ENCODE measurements around the gene SYCE3.

Gene SYCE3

DNA sequence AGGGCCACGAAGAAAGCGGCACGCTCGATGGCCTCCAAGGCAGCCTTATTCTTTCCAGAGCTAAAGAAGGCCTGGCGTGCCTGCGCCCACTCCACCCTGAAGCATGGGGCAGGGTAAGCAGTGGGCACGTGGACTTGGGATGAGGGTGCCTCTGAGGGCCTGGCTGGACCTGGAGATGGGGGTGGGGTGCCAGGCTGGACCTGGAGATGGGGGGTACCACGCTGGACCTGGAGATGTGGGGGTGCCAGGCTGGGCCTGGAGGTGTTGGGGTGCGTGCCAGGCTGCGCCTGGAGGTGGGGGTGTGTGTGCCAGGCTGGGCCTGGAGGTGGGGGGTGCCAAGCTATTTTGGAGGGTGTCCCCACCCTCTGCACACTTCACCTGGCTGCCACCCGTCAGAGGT is 10.2 kb upstream of the SYCE3 start:
- TF ChIP-seq, protein P1, sequence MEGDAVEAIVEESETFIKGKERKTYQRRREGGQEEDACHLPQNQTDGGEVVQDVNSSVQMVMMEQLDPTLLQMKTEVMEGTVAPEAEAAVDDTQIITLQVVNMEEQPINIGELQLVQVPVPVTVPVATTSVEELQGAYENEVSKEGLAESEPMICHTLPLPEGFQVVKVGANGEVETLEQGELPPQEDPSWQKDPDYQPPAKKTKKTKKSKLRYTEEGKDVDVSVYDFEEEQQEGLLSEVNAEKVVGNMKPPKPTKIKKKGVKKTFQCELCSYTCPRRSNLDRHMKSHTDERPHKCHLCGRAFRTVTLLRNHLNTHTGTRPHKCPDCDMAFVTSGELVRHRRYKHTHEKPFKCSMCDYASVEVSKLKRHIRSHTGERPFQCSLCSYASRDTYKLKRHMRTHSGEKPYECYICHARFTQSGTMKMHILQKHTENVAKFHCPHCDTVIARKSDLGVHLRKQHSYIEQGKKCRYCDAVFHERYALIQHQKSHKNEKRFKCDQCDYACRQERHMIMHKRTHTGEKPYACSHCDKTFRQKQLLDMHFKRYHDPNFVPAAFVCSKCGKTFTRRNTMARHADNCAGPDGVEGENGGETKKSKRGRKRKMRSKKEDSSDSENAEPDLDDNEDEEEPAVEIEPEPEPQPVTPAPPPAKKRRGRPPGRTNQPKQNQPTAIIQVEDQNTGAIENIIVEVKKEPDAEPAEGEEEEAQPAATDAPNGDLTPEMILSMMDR (IDR thresholded peaks at IDR 0.05; ENCODE audit: insufficient read depth, low read length, poor library complexity, severe bottlenecking) = no peak
- TF ChIP-seq EZH2phosphoT487 (conservative IDR thresholded peaks at IDR 0.05; ENCODE audit: low read length) = no peak
- no peaks in the 10 kb centered on the region for H3F3A ChIP-seq (ENCODE audit: insufficient read depth)
- H3K9me2 ChIP-seq (replicated peaks; ENCODE audit: insufficient read depth, low read length) = no peaks in the 10 kb centered on the region
- no peak overlapping the region for H2AFZ ChIP-seq (ENCODE audit: low read depth, low read length, severe bottlenecking)
- 0 out of 2 replicates have a peak, but pooled peaks cover 4% of the 10 kb centered on the region for H3K36me3 ChIP-seq (ENCODE audit: low read length)
- H4K20me1 ChIP-seq (ENCODE audit: low read depth, low read length) = no peaks in the 10 kb centered on the region
- H3K27me3 ChIP-seq (ENCODE audit: low read length) = no peaks in the 10 kb centered on the region
- H3K4me3 ChIP-seq (ENCODE audit: insufficient read depth, low read length, poor library complexity, severe bottlenecking) = no peak overlapping the region
- H3K27ac ChIP-seq (ENCODE audit: low read depth, low read length) = no peak overlapping the region
- H3K79me2 ChIP-seq (ENCODE audit: insufficient read depth, low read length) = no peaks in the 10 kb centered on the region
- H3K9me3 ChIP-seq (ENCODE audit: insufficient read depth, low read length) = no peaks in the 10 kb centered on the region
- H3K9ac ChIP-seq (ENCODE audit: low read length) = no peak overlapping the region
- no peak overlapping the region for H3K4me2 ChIP-seq (ENCODE audit: low read depth, low read length, poor library complexity, severe bottlenecking)

DNA sequence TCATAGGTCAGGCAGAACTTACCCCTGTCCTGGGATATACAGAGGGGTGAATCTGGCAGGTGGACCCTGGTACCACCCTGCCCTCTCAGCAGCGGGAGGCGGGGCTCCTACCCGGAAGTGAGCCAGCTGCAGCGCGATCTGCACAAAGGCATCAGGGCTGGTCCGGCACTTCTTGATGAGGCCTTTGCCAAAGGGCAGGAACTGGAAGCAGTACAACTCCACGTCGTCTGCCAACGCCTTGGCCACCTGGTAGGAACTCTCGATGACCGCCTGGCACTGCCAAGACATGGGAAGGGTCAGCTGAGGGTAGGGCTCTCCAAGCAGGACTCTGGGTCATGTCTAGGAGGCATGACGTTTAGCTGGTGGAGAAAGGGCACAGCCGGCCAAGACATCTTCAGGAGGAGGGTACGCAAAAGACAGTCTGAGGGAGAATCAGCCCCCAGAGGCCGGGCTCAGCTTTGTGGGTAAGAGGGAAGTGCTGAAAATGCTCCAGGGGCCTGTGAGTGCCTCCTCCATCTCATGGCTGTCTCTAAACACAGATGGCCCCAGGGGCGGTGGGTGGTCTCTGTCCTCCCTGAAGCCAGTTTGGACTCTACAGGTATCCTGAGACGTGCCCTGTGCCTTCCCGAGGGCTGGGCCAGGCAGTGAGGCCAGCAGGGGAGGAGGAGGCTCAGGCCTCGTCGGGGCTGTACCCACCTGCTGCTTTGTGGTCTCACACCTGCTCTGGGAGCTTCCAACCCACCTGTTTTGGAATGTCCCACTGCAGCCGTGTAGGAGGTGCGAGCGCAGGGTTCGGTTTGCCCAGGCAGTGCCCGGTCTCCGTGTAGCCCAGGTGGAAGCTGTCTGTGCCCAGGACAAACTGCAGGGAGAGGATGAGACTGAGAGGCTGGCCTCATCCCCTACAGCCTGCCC is 8.8 kb upstream of the SYCE3 start:
- Histone ChIP-seq H2AFZ (ENCODE audit: low read depth, low read length, severe bottlenecking) (no peak overlapping the region), H3K27me3 (ENCODE audit: low read length) (no peaks in the 10 kb centered on the region), H3F3A (ENCODE audit: insufficient read depth) (no peaks in the 10 kb centered on the region; the same call in 1 of the 2 replicates), H3K4me2 (ENCODE audit: low read depth, low read length, poor library complexity, severe bottlenecking) (no peak overlapping the region), H3K4me3 (ENCODE audit: insufficient read depth, low read length, poor library complexity, severe bottlenecking) (no peak overlapping the region), H3K27ac (ENCODE audit: low read depth, low read length) (no peak overlapping the region), H3K36me3 (ENCODE audit: low read length) (peaks cover 4% of the 10 kb centered on the region; the same call in 1 of the 2 replicates), H3K9me2 (replicated peaks; ENCODE audit: insufficient read depth, low read length) (no peaks in the 10 kb centered on the region), H4K20me1 (ENCODE audit: low read depth, low read length) (no peaks in the 10 kb centered on the region), H3K79me2 (ENCODE audit: insufficient read depth, low read length) (no peaks in the 10 kb centered on the region), H3K9me3 (ENCODE audit: insufficient read depth, low read length) (no peaks in the 10 kb centered on the region), H3K9ac (ENCODE audit: low read length) (no peak overlapping the region)
- TF ChIP-seq, protein P1 (IDR thresholded peaks at IDR 0.05; ENCODE audit: insufficient read depth, low read length, poor library complexity, severe bottlenecking) = no peak
- TF ChIP-seq EZH2phosphoT487 (conservative IDR thresholded peaks at IDR 0.05; ENCODE audit: low read length) = no peak

DNA sequence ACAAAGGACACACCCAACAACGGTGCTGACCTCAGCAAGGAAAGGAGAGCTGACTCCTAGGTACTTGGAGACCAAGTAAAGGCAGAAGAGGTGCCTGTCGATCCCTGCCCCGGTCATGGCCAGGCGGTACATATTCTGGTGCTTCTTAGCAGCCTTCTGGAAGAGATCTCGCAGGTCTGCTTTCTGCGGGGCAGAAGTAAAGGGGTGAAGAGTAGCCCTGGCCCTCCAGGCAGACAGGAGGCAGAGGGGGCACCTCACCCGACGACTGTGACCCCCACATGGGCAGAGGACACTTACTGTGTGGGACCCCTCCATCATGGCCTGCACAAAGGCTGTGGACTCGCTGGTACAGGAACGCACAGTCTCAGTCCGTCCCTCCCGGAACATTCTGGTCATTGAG is 8.1 kb upstream of the SYCE3 start:
- Histone ChIP-seq H4K20me1 (ENCODE audit: low read depth, low read length) (no peaks in the 10 kb centered on the region), H3K79me2 (ENCODE audit: insufficient read depth, low read length) (no peaks in the 10 kb centered on the region), H2AFZ (ENCODE audit: low read depth, low read length, severe bottlenecking) (no peak overlapping the region), H3K36me3 (ENCODE audit: low read length) (peaks cover 4% of the 10 kb centered on the region; the same call in 1 of the 2 replicates), H3K27me3 (ENCODE audit: low read length) (no peaks in the 10 kb centered on the region), H3K9me2 (replicated peaks; ENCODE audit: insufficient read depth, low read length) (no peaks in the 10 kb centered on the region), H3K9me3 (ENCODE audit: insufficient read depth, low read length) (no peaks in the 10 kb centered on the region), H3K4me3 (ENCODE audit: insufficient read depth, low read length, poor library complexity, severe bottlenecking) (no peak overlapping the region), H3K27ac (ENCODE audit: low read depth, low read length) (no peak overlapping the region), H3F3A (ENCODE audit: insufficient read depth) (no peaks in the 10 kb centered on the region; the same call in 1 of the 2 replicates), H3K9ac (ENCODE audit: low read length) (no peak overlapping the region), H3K4me2 (ENCODE audit: low read depth, low read length, poor library complexity, severe bottlenecking) (no peak overlapping the region)
- no peak for TF ChIP-seq EZH2phosphoT487 (conservative IDR thresholded peaks at IDR 0.05; ENCODE audit: low read length)
- TF ChIP-seq, protein P1 (IDR thresholded peaks at IDR 0.05; ENCODE audit: insufficient read depth, low read length, poor library complexity, severe bottlenecking) = no peak
